ENCODE results near the gene PAX6. TPM values are rescaled to one million over a fixed set of nuclear protein-coding genes. Genes with fewer than 3 reads are reported as not detected.
A peak's percentile ranks its signal among the peaks of the same experiment; 100 is the strongest.

PAX6 gene
- total RNA-seq (2021; ENCODE audit: unreplicated experiment) (0.49 TPM), Bru-seq, nascent RNA (percentile 14 among the genes with signal in this experiment), BruChase-seq, experiment 1, labeled RNA remaining after a 2-hour chase (percentile 17 among the genes with signal in this experiment), BruChase-seq, experiment 2, labeled RNA remaining after a 6-hour chase (percentile 6 among the genes with signal in this experiment)
- polyA plus RNA-seq (2012; ENCODE audit: insufficient read length): 0.35 TPM
- long read RNA-seq: 0 reads

DNA sequence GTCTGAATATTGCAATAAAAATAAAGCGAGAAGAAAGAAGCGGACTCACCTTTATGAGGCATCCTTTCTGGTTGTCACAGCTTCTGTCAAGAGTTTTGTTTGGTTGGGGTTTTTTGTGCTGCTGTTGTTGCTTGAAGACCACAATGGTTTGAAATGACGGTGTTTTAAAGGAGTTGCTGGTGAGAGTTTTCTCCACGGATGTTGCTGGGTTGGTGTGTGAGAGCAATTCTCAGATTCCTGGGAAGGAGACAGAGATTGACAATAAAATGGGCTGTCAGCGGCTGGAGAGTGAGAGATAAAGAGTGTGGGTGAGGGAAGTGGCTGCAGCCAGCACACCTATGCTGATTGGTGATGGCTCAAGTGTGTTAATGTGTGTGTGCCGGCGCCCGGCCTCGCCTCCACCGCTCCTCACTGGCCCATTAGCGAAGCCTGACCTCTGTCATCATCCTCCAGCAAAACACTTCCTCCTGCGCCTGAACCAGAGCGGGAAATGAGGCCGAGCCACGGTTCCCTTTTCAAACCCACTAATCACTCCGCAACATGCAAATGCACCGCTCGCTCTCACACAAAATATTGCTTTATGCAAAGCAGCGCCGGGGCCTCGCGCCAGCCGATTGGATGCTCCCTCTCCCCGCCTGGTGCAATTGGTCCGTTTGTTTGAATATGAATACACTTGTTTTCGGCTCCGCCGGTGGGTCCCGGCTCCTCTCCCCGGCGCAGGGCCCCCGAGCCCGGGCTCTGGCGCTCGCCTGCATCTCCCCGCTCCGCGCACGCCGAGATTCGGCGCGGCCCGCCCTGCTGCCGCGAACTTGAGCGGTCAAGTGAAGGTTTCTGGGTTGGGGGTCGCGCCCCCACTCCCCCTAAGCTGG lies at the start of gene PAX6:
TSS of gene PAX6 (minus strand) at position 544 of the 869 bp plus-strand sequence. CDS start 4,911 bp downstream, outside the sequence.
- TF ChIP-seq SIN3A (IDR thresholded peaks at IDR 0.05; ENCODE audit: borderline replicate concordance, insufficient read depth, low read depth, low read length) (no peak), POLR2AphosphoS5 (IDR thresholded peaks at IDR 0.05; ENCODE audit: low read depth, low read length) (no peak), TCF7L2 (IDR thresholded peaks at IDR 0.05; ENCODE audit: low read depth, low read length) (no peak)
- TF ChIP-seq, protein P1, sequence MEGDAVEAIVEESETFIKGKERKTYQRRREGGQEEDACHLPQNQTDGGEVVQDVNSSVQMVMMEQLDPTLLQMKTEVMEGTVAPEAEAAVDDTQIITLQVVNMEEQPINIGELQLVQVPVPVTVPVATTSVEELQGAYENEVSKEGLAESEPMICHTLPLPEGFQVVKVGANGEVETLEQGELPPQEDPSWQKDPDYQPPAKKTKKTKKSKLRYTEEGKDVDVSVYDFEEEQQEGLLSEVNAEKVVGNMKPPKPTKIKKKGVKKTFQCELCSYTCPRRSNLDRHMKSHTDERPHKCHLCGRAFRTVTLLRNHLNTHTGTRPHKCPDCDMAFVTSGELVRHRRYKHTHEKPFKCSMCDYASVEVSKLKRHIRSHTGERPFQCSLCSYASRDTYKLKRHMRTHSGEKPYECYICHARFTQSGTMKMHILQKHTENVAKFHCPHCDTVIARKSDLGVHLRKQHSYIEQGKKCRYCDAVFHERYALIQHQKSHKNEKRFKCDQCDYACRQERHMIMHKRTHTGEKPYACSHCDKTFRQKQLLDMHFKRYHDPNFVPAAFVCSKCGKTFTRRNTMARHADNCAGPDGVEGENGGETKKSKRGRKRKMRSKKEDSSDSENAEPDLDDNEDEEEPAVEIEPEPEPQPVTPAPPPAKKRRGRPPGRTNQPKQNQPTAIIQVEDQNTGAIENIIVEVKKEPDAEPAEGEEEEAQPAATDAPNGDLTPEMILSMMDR (IDR thresholded peaks at IDR 0.05): no peak
- TF ChIP-seq, protein P2, sequence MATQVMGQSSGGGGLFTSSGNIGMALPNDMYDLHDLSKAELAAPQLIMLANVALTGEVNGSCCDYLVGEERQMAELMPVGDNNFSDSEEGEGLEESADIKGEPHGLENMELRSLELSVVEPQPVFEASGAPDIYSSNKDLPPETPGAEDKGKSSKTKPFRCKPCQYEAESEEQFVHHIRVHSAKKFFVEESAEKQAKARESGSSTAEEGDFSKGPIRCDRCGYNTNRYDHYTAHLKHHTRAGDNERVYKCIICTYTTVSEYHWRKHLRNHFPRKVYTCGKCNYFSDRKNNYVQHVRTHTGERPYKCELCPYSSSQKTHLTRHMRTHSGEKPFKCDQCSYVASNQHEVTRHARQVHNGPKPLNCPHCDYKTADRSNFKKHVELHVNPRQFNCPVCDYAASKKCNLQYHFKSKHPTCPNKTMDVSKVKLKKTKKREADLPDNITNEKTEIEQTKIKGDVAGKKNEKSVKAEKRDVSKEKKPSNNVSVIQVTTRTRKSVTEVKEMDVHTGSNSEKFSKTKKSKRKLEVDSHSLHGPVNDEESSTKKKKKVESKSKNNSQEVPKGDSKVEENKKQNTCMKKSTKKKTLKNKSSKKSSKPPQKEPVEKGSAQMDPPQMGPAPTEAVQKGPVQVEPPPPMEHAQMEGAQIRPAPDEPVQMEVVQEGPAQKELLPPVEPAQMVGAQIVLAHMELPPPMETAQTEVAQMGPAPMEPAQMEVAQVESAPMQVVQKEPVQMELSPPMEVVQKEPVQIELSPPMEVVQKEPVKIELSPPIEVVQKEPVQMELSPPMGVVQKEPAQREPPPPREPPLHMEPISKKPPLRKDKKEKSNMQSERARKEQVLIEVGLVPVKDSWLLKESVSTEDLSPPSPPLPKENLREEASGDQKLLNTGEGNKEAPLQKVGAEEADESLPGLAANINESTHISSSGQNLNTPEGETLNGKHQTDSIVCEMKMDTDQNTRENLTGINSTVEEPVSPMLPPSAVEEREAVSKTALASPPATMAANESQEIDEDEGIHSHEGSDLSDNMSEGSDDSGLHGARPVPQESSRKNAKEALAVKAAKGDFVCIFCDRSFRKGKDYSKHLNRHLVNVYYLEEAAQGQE (IDR thresholded peaks at IDR 0.05; ENCODE audit: insufficient read depth in 1 of 2, low read depth in 2 of 2, low read length in 1 of 2): no peak
- Histone ChIP-seq H3K36me3 (ENCODE audit: control insufficient read depth, insufficient read depth, low read length) (no peaks in the 10 kb centered on the region), H3K9me3 (ENCODE audit: control insufficient read depth, insufficient read depth, low read depth, low read length) (no peaks in the 10 kb centered on the region), H3K27ac (ENCODE audit: low read length) (no peak within 1 kb of the TSS), H3K4me3 (ENCODE audit: low read depth in 2 of 2, low read length in 2 of 2) (peak within 1 kb of the TSS; percentile 45 to 51), H3K27me3 (ENCODE audit: control insufficient read depth, insufficient read depth, low read length) (peaks cover 26% of the 10 kb centered on the region), H3K4me1 (ENCODE audit: control insufficient read depth, insufficient read depth, low read length) (0 out of 2 replicates have a peak, but pooled peaks cover 3% of the 10 kb centered on the region)
- in situ Hi-C loops (cut with HindIII; ENCODE audit: low pct_unique_long_range_greater_than_20kb, low sequenced_read_pairs): no loop called here
- ChIA-PET CTCF (no interaction called here), POLR2A (no interaction called here)
- no peak for DNase-seq (ENCODE audit: low read depth, low spot score)
- no peak for ATAC-seq
- intact Hi-C loops (cut with micrococcal nuclease; ENCODE audit: unreplicated experiment): no loop called here
- BruUV-seq (replicated peaks): no TSS peak

DNA sequence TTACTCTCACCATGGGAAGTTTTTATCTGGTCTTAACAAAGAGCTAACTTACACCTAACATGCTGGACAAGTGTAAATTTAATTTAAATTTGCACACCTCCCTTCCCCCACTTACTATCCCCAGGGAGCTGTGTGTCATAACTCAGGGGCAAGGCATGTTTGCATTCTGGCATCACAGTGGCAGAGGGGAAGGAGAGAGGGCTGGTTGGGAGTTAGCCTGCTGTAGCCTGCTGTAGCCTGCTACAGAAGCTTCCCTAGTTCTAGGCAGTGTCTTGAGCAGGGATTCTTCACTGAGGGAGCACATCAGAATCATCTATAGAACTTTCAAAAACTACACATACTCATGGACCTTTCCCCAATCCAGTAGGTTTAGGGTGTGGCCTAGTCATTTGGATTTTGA lies 49.3 kb upstream of the PAX6 start:
- in situ Hi-C loops (cut with HindIII; ENCODE audit: low pct_unique_long_range_greater_than_20kb, low sequenced_read_pairs): no loop called here
- CTCF ChIA-PET: interaction anchor here (0.8 kb wide), 1 partner anchor 208 kb away, joined by 3 read pairs; no protein-coding TSS in a partner anchor

More for the DNA sequence above, 49.3 kb upstream of the PAX6 start:
- H3K27me3 ChIP-seq (ENCODE audit: control insufficient read depth, insufficient read depth, low read length): no peaks in the 10 kb centered on the region
- intact Hi-C loops (cut with micrococcal nuclease; ENCODE audit: unreplicated experiment): no loop called here
- no peak overlapping the region for H3K4me3 ChIP-seq (ENCODE audit: low read depth in 2 of 2, low read length in 2 of 2)
- POLR2A ChIA-PET: no interaction called here
- no peaks in the 10 kb centered on the region for H3K9me3 ChIP-seq (ENCODE audit: control insufficient read depth, insufficient read depth, low read depth, low read length)
- H3K36me3 ChIP-seq (ENCODE audit: control insufficient read depth, insufficient read depth, low read length): no peaks in the 10 kb centered on the region
- no peaks in the 10 kb centered on the region for H3K4me1 ChIP-seq (ENCODE audit: control insufficient read depth, insufficient read depth, low read length)
- BruUV-seq (replicated peaks): no TSS peak
- DNase-seq (ENCODE audit: low read depth, low spot score) (no peak), ATAC-seq (no peak)
- H3K27ac ChIP-seq (ENCODE audit: low read length): no peak overlapping the region
- TF ChIP-seq, protein P1 (IDR thresholded peaks at IDR 0.05): no peak
- TF ChIP-seq POLR2AphosphoS5 (IDR thresholded peaks at IDR 0.05; ENCODE audit: low read depth, low read length) (no peak), SIN3A (IDR thresholded peaks at IDR 0.05; ENCODE audit: borderline replicate concordance, insufficient read depth, low read depth, low read length) (no peak), TCF7L2 (IDR thresholded peaks at IDR 0.05; ENCODE audit: low read depth, low read length) (no peak)
- TF ChIP-seq, protein P2 (IDR thresholded peaks at IDR 0.05; ENCODE audit: insufficient read depth in 1 of 2, low read depth in 2 of 2, low read length in 1 of 2): no peak
